Epidermal melanocyte (primary cell): ENCODE data around the gene DHRS9.
"Not testable (repeated sequence)": the region's sequence is repeated elsewhere in the genome, so short reads cannot be mapped to it uniquely, and the experiment has no call there.

Experiments used
- DNase-seq: peaks from one replicate; pipeline ENCODE4 v3.0.0; 2011; ENCODE audit warnings: low spot score; ENCODE audit not compliant: insufficient read length

DHRS9 gene

DNA sequence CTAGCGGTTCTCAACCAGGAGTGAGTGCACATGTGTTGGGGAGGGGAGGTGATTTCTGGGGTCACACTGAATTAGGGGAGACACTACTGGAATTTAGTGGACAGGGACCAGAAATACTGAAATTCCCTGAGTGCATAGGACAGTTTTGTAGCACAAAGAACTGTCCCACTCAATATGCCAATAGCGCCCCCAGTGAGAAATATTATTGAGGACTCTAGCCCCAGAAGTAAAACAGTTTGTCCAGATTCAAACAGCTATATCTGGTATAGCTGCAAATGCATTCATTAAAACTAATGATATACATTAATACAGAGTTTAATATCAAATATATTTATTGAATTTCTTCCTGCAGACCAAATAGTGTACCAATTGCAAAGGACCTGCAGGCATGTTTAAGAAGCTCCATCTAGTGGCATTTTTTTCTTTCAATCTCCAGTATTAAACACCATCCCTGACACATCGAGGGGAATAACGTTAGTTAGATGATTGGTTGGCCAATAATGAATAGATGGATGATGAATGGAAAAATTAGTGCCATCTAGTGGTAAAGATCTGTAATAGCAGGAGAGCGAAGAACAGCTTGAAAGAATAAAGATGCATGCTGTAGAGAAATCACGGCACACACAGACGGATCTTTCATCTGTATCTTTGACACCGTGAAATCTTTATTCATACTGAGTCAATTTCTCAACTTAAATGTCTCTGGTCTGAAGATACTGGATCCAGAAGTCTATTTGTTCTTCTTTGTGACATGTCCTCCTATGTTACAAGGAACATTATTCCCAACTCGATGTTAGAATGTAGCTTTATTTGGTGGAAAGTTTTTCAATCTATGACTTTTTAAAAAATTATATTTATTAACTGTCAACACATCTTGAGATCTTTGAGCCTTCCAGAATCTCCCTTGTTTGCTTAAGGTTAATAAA is 62.5 kb downstream of the DHRS9 start:
- DNase-seq = peak; percentile 34

DNA sequence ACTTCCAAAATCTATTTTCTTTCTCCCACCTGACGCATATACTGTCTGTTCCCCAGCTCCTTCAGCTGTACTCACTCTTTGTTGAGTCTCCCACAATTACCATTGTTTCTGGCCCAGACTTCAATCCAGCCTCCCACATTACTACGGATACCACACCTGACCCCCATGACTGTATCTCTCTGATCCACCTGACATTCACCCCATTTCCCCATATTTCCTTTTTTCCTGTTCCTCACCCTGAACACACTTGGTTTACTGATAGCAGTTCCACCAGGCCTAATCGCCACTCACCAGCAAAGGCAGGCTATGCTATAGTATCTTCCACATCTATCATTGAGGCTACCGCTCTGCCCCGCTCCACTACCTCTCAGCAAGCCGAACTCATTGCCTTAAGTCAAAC is 64.9 kb downstream of the DHRS9 start:
- not testable (repeated sequence) for DNase-seq

DNA sequence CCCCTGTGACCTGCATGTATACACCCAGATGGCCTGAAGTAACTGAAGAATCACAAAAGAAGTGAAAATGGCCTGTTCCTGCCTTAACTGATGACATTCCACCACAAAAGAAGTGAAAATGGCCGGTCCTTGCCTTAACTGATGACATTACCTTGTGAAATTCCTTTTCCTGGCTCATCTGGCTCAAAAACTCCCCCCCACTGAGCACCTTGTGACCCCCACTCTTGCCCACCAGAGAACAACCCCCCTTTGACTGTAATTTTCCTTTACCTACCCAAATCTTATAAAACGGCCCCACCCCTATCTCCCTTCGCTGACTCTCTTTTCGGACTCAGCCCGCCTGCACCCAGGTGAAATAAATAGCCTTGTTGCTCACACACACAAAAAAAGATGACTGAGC is 67.1 kb downstream of the DHRS9 start:
- DNase-seq = not testable (repeated sequence)

DNA sequence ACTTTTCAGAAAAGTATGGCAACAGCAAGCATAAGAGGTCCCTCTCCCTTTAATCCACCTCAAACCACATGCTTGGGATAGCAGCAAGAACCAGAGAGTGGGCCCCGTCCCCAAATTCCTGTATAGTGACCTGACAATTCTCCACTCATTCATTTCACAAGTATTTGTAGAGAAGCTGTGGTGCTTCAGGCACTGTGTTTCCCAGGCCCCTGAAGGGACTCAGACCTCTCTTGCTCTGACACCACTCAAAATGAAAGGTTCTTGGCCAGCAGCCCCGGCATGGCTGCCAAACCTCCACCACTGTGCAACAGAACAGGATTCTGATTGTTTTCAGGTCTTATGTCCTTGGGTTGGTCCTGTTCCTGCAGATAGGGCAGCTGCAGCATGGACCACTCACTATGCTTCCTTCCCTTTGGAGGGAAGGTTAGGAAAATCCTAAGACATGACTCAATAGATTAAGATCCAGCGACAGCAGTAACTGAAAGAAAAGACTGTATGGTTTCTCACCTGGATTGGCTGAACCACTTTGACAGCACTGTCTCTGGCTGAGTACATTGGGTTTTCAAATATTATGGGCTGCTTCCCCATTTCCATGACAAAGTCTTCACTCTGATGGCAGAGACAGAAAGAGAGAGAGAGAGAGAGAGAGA is 67.6 kb downstream of the DHRS9 start:
- no peak for DNase-seq

GRCh38 chr2:169137924-169138323 is 68.6 kb downstream of the DHRS9 start:
- no peak for DNase-seq

DNA sequence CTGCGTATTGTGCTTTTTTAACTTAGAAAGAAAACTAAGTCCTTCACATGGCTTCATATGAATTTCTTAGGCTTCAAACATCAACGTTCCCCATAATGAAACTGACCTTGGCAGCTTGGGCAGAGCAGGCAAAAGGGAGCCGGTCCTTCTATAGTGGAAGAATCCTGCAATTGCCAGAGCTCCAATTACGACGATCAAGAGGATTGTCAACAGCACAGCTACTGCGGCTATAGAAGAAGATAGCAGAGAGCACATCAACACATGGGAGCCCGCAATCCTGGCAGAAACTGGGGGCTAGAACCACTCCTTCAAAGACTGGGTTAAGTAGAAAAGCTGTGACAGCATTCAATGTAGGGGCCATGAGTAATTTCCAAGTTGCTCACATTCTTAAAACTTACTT is 69.8 kb downstream of the DHRS9 start:
- no peak for DNase-seq

GRCh38 chr2:169139993-169140767 is 70.8 kb downstream of the DHRS9 start:
- DNase-seq = no peak

DNA sequence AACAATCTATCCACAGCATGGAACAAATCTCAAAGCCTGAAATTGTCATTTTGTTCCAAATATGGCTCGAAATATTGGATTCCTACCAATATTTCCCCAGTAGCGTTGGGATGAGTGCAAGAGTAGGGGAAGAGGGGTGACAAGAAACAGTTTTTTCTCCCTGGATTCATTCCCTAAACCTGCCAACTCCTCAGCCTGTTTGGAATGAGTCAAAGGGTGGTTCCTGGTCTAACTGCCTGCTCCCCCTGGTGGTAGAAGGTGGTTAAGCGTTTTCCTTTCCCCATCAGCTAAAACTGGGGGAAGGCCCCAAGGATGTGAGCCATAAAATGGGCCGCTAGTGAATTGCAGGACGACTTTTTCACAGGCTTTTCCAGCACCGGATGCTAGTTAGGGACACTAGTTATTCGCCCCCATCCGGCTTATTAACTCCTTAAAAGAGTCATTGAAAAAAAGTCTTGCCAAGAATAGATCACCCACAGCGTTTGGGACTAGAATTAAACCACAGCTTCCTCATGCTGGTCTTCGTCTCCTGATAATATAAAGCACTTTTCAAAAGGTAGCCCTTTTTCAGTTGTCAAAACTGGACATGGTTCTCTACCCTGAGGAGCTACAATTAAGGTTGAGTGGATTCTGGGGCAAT is 72.5 kb downstream of the DHRS9 start:
- no peak for DNase-seq

- DNase-seq = no peak
Observed at GRCh38 chr2:169143998-169144397, 74.6 kb downstream of the DHRS9 start.
